Measurements from ENCODE around the gene KRTAP4-7.
"Not testable (repeated sequence)": the region's sequence is repeated elsewhere in the genome, so short reads cannot be mapped to it uniquely, and the experiment has no call there.

KRTAP4-7 gene

GRCh38 chr17:41098042-41098441, 14.1 kb downstream of the KRTAP4-7 start, which contains the start of gene KRTAP4-8:
Gene KRTAP4-8, minus strand, starts transcription at chr17:41098142. Its CDS starts 58 bp downstream, at chr17:41098084.
- in situ Hi-C loops (cut with HindIII; ENCODE audit: low sequenced_read_pairs): no loop called here
- no peak for DNase-seq (ENCODE audit: low read depth)
- H3K4me3 ChIP-seq (ENCODE audit: low read depth, low read length): no peak within 1 kb of the TSS
- TF ChIP-seq, protein P1, sequence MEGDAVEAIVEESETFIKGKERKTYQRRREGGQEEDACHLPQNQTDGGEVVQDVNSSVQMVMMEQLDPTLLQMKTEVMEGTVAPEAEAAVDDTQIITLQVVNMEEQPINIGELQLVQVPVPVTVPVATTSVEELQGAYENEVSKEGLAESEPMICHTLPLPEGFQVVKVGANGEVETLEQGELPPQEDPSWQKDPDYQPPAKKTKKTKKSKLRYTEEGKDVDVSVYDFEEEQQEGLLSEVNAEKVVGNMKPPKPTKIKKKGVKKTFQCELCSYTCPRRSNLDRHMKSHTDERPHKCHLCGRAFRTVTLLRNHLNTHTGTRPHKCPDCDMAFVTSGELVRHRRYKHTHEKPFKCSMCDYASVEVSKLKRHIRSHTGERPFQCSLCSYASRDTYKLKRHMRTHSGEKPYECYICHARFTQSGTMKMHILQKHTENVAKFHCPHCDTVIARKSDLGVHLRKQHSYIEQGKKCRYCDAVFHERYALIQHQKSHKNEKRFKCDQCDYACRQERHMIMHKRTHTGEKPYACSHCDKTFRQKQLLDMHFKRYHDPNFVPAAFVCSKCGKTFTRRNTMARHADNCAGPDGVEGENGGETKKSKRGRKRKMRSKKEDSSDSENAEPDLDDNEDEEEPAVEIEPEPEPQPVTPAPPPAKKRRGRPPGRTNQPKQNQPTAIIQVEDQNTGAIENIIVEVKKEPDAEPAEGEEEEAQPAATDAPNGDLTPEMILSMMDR (IDR thresholded peaks at IDR 0.05; ENCODE audit: low read depth, low read length, missing control alignments): no peak

DNA sequence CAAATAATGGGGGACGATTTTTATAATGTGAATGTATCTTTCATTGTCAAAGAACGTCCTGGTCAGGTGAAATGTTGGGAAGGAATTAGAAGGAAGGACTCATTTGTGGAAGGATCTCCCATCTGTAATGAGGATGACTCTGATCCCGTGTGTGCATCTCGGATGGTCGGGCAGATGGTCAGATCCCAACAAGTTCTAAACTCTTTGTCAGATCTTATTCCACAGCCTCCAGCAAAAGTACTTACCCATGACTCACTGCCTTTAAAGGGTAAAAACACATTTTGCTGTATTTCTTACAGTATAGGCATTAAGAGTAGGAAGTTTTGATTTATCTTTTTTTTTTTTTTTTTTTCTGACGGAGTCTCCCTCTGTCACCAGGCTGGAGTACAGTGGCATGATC, 14.5 kb downstream of the KRTAP4-7 start:
- TF ChIP-seq, protein P1 (IDR thresholded peaks at IDR 0.05; ENCODE audit: low read depth, low read length, missing control alignments): no peak
- no peak overlapping the region for H3K4me3 ChIP-seq (ENCODE audit: low read depth, low read length)
- no peak for DNase-seq (ENCODE audit: low read depth)
- in situ Hi-C loops (cut with HindIII; ENCODE audit: low sequenced_read_pairs): no loop called here

- DNase-seq (ENCODE audit: low read depth); in situ Hi-C loops (cut with HindIII; ENCODE audit: low sequenced_read_pairs); H3K4me3 ChIP-seq (ENCODE audit: low read depth, low read length): not testable (repeated sequence)
These were observed 15.9 kb downstream of the KRTAP4-7 start for GRCh38 chr17:41099682-41100480.

DNA sequence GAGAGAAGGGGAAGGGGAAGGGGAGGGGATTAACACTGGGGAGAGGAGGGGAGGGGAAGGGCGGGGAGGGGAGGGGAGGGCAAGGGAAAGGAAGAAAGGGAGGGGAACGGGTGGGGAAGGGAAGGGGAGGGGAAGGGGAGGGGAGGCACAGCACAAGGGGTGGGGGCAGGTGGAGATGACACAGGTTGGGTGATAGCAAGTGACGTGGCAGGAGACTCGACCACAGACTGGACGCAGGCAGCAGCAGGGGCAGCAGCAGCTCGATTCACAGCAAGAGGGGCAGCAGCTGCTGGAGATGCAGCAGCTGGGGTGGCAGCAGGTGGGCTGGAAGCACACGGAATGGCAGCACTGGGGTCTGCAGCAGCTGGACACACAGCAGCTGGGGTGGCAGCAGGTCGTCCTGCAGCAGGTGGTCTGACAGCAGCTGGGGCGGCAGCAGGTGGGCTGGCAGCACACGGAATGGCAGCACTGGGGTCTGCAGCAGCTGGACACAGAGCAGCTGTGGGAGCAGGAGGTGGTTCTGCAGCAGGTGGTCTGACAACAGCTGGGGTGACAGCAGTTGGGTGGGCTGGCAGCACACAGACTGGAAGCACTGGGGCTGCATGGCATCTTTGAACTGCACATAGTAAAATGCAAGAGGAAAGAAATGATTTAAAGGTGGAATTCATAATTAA, 17.8 kb downstream of the KRTAP4-7 start, which contains the start of gene KRTAP4-16:
KRTAP4-16 (minus strand) TSS at position 624 of the 674 bp plus-strand sequence; CDS start at position 624, 0 bp downstream.
- in situ Hi-C loops (cut with HindIII; ENCODE audit: low sequenced_read_pairs): no loop called here
- H3K4me3 ChIP-seq (ENCODE audit: low read depth, low read length): no peak within 1 kb of the TSS
- DNase-seq (ENCODE audit: low read depth): no peak
- TF ChIP-seq, protein P1 (IDR thresholded peaks at IDR 0.05; ENCODE audit: low read depth, low read length, missing control alignments): no peak

GRCh38 chr17:41103896-41104295, 19.9 kb downstream of the KRTAP4-7 start:
- TF ChIP-seq, protein P1 (IDR thresholded peaks at IDR 0.05; ENCODE audit: low read depth, low read length, missing control alignments): no peak
- H3K4me3 ChIP-seq (ENCODE audit: low read depth, low read length): no peak overlapping the region
- in situ Hi-C loops (cut with HindIII; ENCODE audit: low sequenced_read_pairs): no loop called here
- DNase-seq (ENCODE audit: low read depth): no peak

GRCh38 chr17:41104386-41105038, 20.6 kb downstream of the KRTAP4-7 start:
- DNase-seq (ENCODE audit: low read depth); in situ Hi-C loops (cut with HindIII; ENCODE audit: low sequenced_read_pairs); H3K4me3 ChIP-seq (ENCODE audit: low read depth, low read length): not testable (repeated sequence)

DNA sequence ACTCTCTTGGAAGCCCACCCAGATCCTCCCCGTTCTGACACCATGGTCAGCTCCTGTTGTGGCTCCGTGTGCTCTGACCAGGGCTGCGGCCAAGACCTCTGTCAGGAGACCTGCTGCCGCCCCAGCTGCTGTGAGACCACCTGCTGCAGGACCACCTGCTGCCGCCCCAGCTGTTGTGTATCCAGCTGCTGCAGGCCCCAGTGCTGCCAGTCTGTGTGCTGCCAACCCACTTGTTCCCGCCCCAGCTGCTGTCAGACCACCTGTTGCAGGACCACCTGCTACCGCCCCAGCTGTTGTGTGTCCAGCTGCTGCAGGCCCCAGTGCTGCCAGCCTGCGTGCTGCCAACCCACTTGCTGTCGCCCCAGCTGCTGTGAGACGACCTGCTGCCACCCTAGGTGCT, 21.4 kb downstream of the KRTAP4-7 start, which contains the start of gene KRTAP4-9:
KRTAP4-9 (plus strand) TSS at position 43 of the 400 bp plus-strand sequence; CDS start at position 43, 0 bp downstream.
- DNase-seq (ENCODE audit: low read depth); H3K4me3 ChIP-seq (ENCODE audit: low read depth, low read length); in situ Hi-C loops (cut with HindIII; ENCODE audit: low sequenced_read_pairs): not testable (repeated sequence)

All from astrocyte of the cerebellum (primary cell).